H1 (cell line): ENCODE measurements around the gene MANSC1. TPM values are rescaled to one million over a fixed set of nuclear protein-coding genes. Genes with fewer than 3 reads are reported as not detected.

Experiments
- ATF2 ChIP-seq: IDR thresholded peaks from 2 replicates; pipeline ENCODE4 v1.6.1; 2012; ENCODE audit warnings: low read length, inconsistent platforms
- CTBP2 ChIP-seq: IDR thresholded peaks from 2 replicates; pipeline ENCODE4 v1.7.0; 2011; ENCODE audit warnings: borderline replicate concordance, mild to moderate bottlenecking, moderate library complexity, mixed read lengths, low read length; ENCODE audit not compliant: insufficient read depth, insufficient read length
- KDM4A ChIP-seq: IDR thresholded peaks from one replicate; pipeline ENCODE4 v1.7.1; 2012; ENCODE audit warnings: low read depth, mild to moderate bottlenecking, moderate library complexity, low read length, inconsistent platforms; ENCODE audit not compliant: severe bottlenecking
- POLR2AphosphoS5 ChIP-seq: IDR thresholded peaks from 2 replicates; pipeline ENCODE4 v1.6.1; 2011; ENCODE audit warnings: low read depth, low read length
- SAP30 ChIP-seq: fragments of 300-600 bp; sonication (generic); IDR thresholded peaks from 2 replicates; pipeline ENCODE4 v1.7.1; 2012; ENCODE audit warnings: low read length, moderate library complexity, mild to moderate bottlenecking, inconsistent platforms; ENCODE audit not compliant: insufficient read depth, insufficient replicate concordance
- polyA plus RNA-seq, 7 experiments: library from polyadenylated mRNA; depleted of rRNA in 3 of 7; stranded (reverse) in 5 of 7; unstranded in 2 of 7; fragments of >200 nt in 5 of 7; fragments of 200-250 nt in 2 of 7; gene quantifications; 1 replicate in 5 of 7; 2 replicates in 1 of 7; 4 replicates in 1 of 7; pipeline versions ENCODE4 v1.2.1 to v1.2.3, GENCODE V29; 2011 to 2013; ENCODE audit warnings: missing spikeins in 2 of 7, mixed read lengths in 2 of 7
- total RNA-seq: library from RNA; stranded (reverse); fragmentation: NEBNext Ultra II Directional; extraction: Animal tissue kit (Norgen Biotek cat#: 25700); gene quantifications from 2 replicates; pipeline ENCODE4 v1.2.1, GENCODE V29; 2021
- TF ChIP-seq, protein P1 (sequence below): fragments of 300-600 bp; sonication (generic); IDR thresholded peaks from 2 replicates; pipeline ENCODE4 v1.7.1; 2012; ENCODE audit warnings: low read length, moderate library complexity, mild to moderate bottlenecking, inconsistent platforms; ENCODE audit not compliant: insufficient replicate concordance
- TF ChIP-seq, protein P2 (sequence below): IDR thresholded peaks from 2 replicates; pipeline ENCODE4 v1.6.1; 2011; ENCODE audit warnings: low read length, improper control_type of control experiment
- TF ChIP-seq, protein P3 (sequence below): IDR thresholded peaks from 2 replicates; pipeline ENCODE4 v1.6.1; 2012; ENCODE audit warnings: inconsistent platforms

Gene MANSC1
- total and polyA plus RNA-seq, 2 of the 8 experiments (the other 6 are each of a cell fraction or from before 2014, with no cell fraction given) = 2.0 to 8.9 TPM

- TF ChIP-seq, protein P1, sequence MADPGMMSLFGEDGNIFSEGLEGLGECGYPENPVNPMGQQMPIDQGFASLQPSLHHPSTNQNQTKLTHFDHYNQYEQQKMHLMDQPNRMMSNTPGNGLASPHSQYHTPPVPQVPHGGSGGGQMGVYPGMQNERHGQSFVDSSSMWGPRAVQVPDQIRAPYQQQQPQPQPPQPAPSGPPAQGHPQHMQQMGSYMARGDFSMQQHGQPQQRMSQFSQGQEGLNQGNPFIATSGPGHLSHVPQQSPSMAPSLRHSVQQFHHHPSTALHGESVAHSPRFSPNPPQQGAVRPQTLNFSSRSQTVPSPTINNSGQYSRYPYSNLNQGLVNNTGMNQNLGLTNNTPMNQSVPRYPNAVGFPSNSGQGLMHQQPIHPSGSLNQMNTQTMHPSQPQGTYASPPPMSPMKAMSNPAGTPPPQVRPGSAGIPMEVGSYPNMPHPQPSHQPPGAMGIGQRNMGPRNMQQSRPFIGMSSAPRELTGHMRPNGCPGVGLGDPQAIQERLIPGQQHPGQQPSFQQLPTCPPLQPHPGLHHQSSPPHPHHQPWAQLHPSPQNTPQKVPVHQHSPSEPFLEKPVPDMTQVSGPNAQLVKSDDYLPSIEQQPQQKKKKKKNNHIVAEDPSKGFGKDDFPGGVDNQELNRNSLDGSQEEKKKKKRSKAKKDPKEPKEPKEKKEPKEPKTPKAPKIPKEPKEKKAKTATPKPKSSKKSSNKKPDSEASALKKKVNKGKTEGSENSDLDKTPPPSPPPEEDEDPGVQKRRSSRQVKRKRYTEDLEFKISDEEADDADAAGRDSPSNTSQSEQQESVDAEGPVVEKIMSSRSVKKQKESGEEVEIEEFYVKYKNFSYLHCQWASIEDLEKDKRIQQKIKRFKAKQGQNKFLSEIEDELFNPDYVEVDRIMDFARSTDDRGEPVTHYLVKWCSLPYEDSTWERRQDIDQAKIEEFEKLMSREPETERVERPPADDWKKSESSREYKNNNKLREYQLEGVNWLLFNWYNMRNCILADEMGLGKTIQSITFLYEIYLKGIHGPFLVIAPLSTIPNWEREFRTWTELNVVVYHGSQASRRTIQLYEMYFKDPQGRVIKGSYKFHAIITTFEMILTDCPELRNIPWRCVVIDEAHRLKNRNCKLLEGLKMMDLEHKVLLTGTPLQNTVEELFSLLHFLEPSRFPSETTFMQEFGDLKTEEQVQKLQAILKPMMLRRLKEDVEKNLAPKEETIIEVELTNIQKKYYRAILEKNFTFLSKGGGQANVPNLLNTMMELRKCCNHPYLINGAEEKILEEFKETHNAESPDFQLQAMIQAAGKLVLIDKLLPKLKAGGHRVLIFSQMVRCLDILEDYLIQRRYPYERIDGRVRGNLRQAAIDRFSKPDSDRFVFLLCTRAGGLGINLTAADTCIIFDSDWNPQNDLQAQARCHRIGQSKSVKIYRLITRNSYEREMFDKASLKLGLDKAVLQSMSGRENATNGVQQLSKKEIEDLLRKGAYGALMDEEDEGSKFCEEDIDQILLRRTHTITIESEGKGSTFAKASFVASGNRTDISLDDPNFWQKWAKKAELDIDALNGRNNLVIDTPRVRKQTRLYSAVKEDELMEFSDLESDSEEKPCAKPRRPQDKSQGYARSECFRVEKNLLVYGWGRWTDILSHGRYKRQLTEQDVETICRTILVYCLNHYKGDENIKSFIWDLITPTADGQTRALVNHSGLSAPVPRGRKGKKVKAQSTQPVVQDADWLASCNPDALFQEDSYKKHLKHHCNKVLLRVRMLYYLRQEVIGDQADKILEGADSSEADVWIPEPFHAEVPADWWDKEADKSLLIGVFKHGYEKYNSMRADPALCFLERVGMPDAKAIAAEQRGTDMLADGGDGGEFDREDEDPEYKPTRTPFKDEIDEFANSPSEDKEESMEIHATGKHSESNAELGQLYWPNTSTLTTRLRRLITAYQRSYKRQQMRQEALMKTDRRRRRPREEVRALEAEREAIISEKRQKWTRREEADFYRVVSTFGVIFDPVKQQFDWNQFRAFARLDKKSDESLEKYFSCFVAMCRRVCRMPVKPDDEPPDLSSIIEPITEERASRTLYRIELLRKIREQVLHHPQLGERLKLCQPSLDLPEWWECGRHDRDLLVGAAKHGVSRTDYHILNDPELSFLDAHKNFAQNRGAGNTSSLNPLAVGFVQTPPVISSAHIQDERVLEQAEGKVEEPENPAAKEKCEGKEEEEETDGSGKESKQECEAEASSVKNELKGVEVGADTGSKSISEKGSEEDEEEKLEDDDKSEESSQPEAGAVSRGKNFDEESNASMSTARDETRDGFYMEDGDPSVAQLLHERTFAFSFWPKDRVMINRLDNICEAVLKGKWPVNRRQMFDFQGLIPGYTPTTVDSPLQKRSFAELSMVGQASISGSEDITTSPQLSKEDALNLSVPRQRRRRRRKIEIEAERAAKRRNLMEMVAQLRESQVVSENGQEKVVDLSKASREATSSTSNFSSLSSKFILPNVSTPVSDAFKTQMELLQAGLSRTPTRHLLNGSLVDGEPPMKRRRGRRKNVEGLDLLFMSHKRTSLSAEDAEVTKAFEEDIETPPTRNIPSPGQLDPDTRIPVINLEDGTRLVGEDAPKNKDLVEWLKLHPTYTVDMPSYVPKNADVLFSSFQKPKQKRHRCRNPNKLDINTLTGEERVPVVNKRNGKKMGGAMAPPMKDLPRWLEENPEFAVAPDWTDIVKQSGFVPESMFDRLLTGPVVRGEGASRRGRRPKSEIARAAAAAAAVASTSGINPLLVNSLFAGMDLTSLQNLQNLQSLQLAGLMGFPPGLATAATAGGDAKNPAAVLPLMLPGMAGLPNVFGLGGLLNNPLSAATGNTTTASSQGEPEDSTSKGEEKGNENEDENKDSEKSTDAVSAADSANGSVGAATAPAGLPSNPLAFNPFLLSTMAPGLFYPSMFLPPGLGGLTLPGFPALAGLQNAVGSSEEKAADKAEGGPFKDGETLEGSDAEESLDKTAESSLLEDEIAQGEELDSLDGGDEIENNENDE = no peak
- TF ChIP-seq, protein P2, sequence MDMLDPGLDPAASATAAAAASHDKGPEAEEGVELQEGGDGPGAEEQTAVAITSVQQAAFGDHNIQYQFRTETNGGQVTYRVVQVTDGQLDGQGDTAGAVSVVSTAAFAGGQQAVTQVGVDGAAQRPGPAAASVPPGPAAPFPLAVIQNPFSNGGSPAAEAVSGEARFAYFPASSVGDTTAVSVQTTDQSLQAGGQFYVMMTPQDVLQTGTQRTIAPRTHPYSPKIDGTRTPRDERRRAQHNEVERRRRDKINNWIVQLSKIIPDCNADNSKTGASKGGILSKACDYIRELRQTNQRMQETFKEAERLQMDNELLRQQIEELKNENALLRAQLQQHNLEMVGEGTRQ = no peak
- TF ChIP-seq KDM4A (no peak), POLR2AphosphoS5 (no peak), ATF2 (no peak), CTBP2 (no peak), SAP30 (no peak)
- TF ChIP-seq, protein P3, sequence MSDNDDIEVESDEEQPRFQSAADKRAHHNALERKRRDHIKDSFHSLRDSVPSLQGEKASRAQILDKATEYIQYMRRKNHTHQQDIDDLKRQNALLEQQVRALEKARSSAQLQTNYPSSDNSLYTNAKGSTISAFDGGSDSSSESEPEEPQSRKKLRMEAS = no peak
Observed at GRCh38 chr12:12281134-12281533, 68.9 kb downstream of the MANSC1 start (continued).
